Measurements from ENCODE around the gene HSD17B1. TPM values are rescaled to one million over a fixed set of nuclear protein-coding genes. Genes with fewer than 3 reads are reported as not detected.

Gene HSD17B1
- total and polyA plus RNA-seq, 2 of the 4 experiments (the other 2 are of a cell fraction) = 0.72 to 1.4 TPM

GRCh38 chr17:42512733-42513251 is 39.9 kb upstream of the HSD17B1 start:
- intact Hi-C loops (cut with micrococcal nuclease) (no loop called here), in situ Hi-C loops (cut with MboI; ENCODE audit: low sequenced_read_pairs) (no loop called here), dilution Hi-C loops (cut with HindIII; ENCODE audit: low sequenced_read_pairs, unreplicated experiment) (no loop called here)
- Histone ChIP-seq H2BK20ac (ENCODE audit: low read depth, low read length) (peak overlapping the region; percentile 5; the same call in 1 of the 2 replicates), H3K4me1 (ENCODE audit: control insufficient read depth, insufficient read depth, low read length) (peaks cover 38% of the 10 kb centered on the region), H3K9me3 (ENCODE audit: control insufficient read depth, insufficient read depth, low read length) (no peaks in the 10 kb centered on the region), H3K79me1 (ENCODE audit: low read depth in 1 of 2, low read length in 2 of 2) (peaks cover 0 to 29% of the 10 kb centered on the region in 2 experiments; a peak in 2 of 4 replicates), H4K91ac (ENCODE audit: insufficient read depth, low read depth, low read length) (peak overlapping the region; percentile 55), H3K9ac (ENCODE audit: low read depth, low read length) (peak overlapping the region; percentile 12; the same call in 1 of the 2 replicates), H4K20me1 (ENCODE audit: insufficient read depth, low read length) (no peaks in the 10 kb centered on the region), H4K5ac (ENCODE audit: low read depth, low read length) (peak overlapping the region; percentile 76), H2BK120ac (ENCODE audit: low read depth, low read length) (peak overlapping the region; percentile 67; the same call in 1 of the 2 replicates), H3K14ac (replicated peaks; ENCODE audit: low read depth, low read length) (peak overlapping the region; percentile 17), H3K56ac (ENCODE audit: extremely low read depth, insufficient read depth, low read length) (no peak overlapping the region), H3K36me3 (ENCODE audit: control insufficient read depth, insufficient read depth, low read length) (peaks cover 18% of the 10 kb centered on the region), H3K4me3 (ENCODE audit: insufficient read depth, low read depth, low read length) (no peak overlapping the region), H2AK5ac (ENCODE audit: low read depth, low read length) (peak overlapping the region; percentile 45; the same call in 1 of the 2 replicates), H3K9me1 (ENCODE audit: insufficient read depth, low read length) (peaks cover 20% of the 10 kb centered on the region), H4K8ac (ENCODE audit: low read depth in 2 of 2, low read length in 2 of 2) (0 out of 4 replicates have a peak overlapping the region, but pooled peaks of 1 of the 2 experiments have one; percentile 32), H3K27me3 (ENCODE audit: control insufficient read depth, insufficient read depth, low read length) (no peaks in the 10 kb centered on the region), H3K4me2 (ENCODE audit: low read depth, low read length) (peak overlapping the region; percentile 40; the same call in 1 of the 2 replicates), H2AFZ (replicated peaks; ENCODE audit: low read length, poor library complexity) (no peak overlapping the region), H3K27ac (ENCODE audit: insufficient read depth, low read length) (peak overlapping the region; percentile 77; the same call in 1 of the 2 replicates), H3K23ac (ENCODE audit: low read depth, low read length) (no peak overlapping the region), H3K18ac (ENCODE audit: low read depth, low read length) (peak overlapping the region; percentile 33; the same call in 1 of the 2 replicates), H2BK5ac (ENCODE audit: low read depth, low read length, poor library complexity, severe bottlenecking) (peak overlapping the region; percentile 12), H2AK9ac (replicated peaks; ENCODE audit: low read depth, low read length, poor library complexity) (peak overlapping the region; percentile 25), H3K4ac (ENCODE audit: low read depth, low read length) (peak overlapping the region; percentile 71), H2BK15ac (ENCODE audit: low read depth, low read length) (no peak overlapping the region)
- DNase-seq (peak; percentile 56), ATAC-seq (ENCODE audit: low read depth) (peak; percentile 50)
- BruUV-seq (replicated peaks) = no TSS peak
- ChIA-PET POLR2A (ENCODE audit: unreplicated experiment) (no interaction called here), CTCF (interaction anchor here (0.8 kb wide), 1 partner anchor 106 kb away, joined by 4 read pairs; no protein-coding TSS in a partner anchor)
- 81% methylated on average over 2 of the region's 6 CpGs; no CpG with 5 or more reads in 1 of the 2 experiments for WGBS, 2 experiments (ENCODE audit: extremely low coverage in 2 of 2, insufficient read length in 1 of 2)
- no peak for TF ChIP-seq BHLHE40 (IDR thresholded peaks at IDR 0.05; ENCODE audit: low read depth, low read length)
- no peak for TF ChIP-seq FOS (IDR thresholded peaks at IDR 0.05; ENCODE audit: low read depth, low read length)
- no peak for TF ChIP-seq MAFK (IDR thresholded peaks at IDR 0.05; ENCODE audit: low read depth, low read length)
- TF ChIP-seq USF2 (IDR thresholded peaks at IDR 0.05; ENCODE audit: low read depth, low read length) = no peak
- TF ChIP-seq RCOR1 (IDR thresholded peaks at IDR 0.05; ENCODE audit: insufficient replicate concordance, low read length) = no peak
- no peak for TF ChIP-seq POLR2A (IDR thresholded peaks at IDR 0.05; ENCODE audit: low read depth, low read length)
- TF ChIP-seq MAZ (IDR thresholded peaks at IDR 0.05; ENCODE audit: borderline replicate concordance, low read depth, low read length) = no peak
- TF ChIP-seq, protein P1, sequence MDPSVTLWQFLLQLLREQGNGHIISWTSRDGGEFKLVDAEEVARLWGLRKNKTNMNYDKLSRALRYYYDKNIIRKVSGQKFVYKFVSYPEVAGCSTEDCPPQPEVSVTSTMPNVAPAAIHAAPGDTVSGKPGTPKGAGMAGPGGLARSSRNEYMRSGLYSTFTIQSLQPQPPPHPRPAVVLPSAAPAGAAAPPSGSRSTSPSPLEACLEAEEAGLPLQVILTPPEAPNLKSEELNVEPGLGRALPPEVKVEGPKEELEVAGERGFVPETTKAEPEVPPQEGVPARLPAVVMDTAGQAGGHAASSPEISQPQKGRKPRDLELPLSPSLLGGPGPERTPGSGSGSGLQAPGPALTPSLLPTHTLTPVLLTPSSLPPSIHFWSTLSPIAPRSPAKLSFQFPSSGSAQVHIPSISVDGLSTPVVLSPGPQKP (IDR thresholded peaks at IDR 0.05; ENCODE audit: borderline replicate concordance, low read depth, low read length) = no peak
- no peak for TF ChIP-seq RAD21 (IDR thresholded peaks at IDR 0.05; ENCODE audit: low read length)
- no peak for TF ChIP-seq MXI1 (IDR thresholded peaks at IDR 0.05; ENCODE audit: borderline replicate concordance, low read depth, low read length)
- TF ChIP-seq SMC3 (IDR thresholded peaks at IDR 0.05; ENCODE audit: low read depth, low read length) = no peak
- TF ChIP-seq CEBPB (IDR thresholded peaks at IDR 0.05; ENCODE audit: low read depth, low read length) = no peak
- no peak for TF ChIP-seq CTCF (conservative IDR thresholded peaks at IDR 0.05; ENCODE audit: low read depth, low read length)
- TF ChIP-seq RFX5 (IDR thresholded peaks at IDR 0.05; ENCODE audit: low read depth, low read length) = no peak
- no peak for TF ChIP-seq NFE2L2 (IDR thresholded peaks at IDR 0.05; ENCODE audit: low read depth, low read length)

Measured in IMR-90 (cell line).